CD4-positive, alpha-beta memory T cell (primary cell): ENCODE results near the gene THSD7B. TPM values are rescaled to one million over a fixed set of nuclear protein-coding genes. Genes with fewer than 3 reads are reported as not detected.

ENCODE experiments used
- CTCF ChIA-PET: fragments of 350-600 bp; sonication (Branson Sonifier 250); formaldehyde crosslinking; loops from one replicate; lab custom pipeline; 2021; ENCODE audit warnings: inconsistent platforms; ENCODE audit not compliant: partially characterized antibody; lab: Charles Lee
- POLR2A ChIA-PET: fragments of 350-600 bp; sonication (Branson Sonifier 250); formaldehyde crosslinking; loops from one replicate; lab custom pipeline; 2021; ENCODE audit not compliant: partially characterized antibody; lab: Charles Lee
- DNase-seq, 5 donors: peaks; one replicate each; pipeline versions ENCODE4 v3.0.0 to v3.0.0-alpha.2; 2020 to 2022; ENCODE audit warnings: mixed read lengths in 1 of 5
- H3K27ac ChIP-seq: one replicate; pipeline ENCODE4 v1.7.0; 2013; ENCODE audit warnings: low read depth, low read length
- H3K27me3 ChIP-seq: 2 replicates; pipeline ENCODE4 v1.7.0; 2013; ENCODE audit warnings: mild to moderate bottlenecking, low read length, moderate library complexity; ENCODE audit not compliant: insufficient read depth
- H3K36me3 ChIP-seq: 2 replicates; pipeline ENCODE4 v1.7.0; 2013; ENCODE audit warnings: mild to moderate bottlenecking, low read length, moderate library complexity; ENCODE audit not compliant: insufficient read depth
- H3K4me1 ChIP-seq: 2 replicates; pipeline ENCODE4 v1.7.0; 2013; ENCODE audit warnings: mild to moderate bottlenecking, low read length, moderate library complexity; ENCODE audit not compliant: insufficient read depth
- H3K4me3 ChIP-seq, 2 donors: one replicate each; pipeline ENCODE4 v1.7.0; 2013; ENCODE audit warnings: low read length in 2 of 2, mild to moderate bottlenecking in 1 of 2
- H3K9me3 ChIP-seq, 2 donors: one replicate each; pipeline ENCODE4 v1.7.0; 2013; ENCODE audit warnings: low read length in 2 of 2, control low read depth in 1 of 2; ENCODE audit not compliant: control insufficient read depth in 1 of 2
- H3K27ac Mint-ChIP-seq, 7 donors: one replicate each; pipeline ENCODE4 v1.8.0; 2020 to 2021; ENCODE audit warnings: mixed read lengths in 7 of 7, mild to moderate bottlenecking in 6 of 7, inconsistent platforms in 3 of 7, moderate library complexity in 3 of 7
- H3K27me3 Mint-ChIP-seq, 2 donors: one replicate each; pipeline ENCODE4 v1.8.0; 2020 to 2021; ENCODE audit warnings: mixed read lengths in 2 of 2
- H3K36me3 Mint-ChIP-seq, 2 donors: one replicate each; pipeline ENCODE4 v1.8.0; 2020 to 2021; ENCODE audit warnings: mixed read lengths in 2 of 2, inconsistent platforms in 1 of 2, mild to moderate bottlenecking in 1 of 2
- H3K4me1 Mint-ChIP-seq, 4 donors: one replicate each; pipeline ENCODE4 v1.8.0; 2020 to 2021; ENCODE audit warnings: mixed read lengths in 4 of 4, mild to moderate bottlenecking in 1 of 4
- H3K4me3 Mint-ChIP-seq, 8 donors: one replicate each; pipeline ENCODE4 v1.8.0; 2020 to 2021; ENCODE audit warnings: mixed read lengths in 8 of 8, mild to moderate bottlenecking in 7 of 8, moderate library complexity in 6 of 8, inconsistent platforms in 3 of 8
- H3K9me3 Mint-ChIP-seq, 8 donors: one replicate each; pipeline ENCODE4 v1.8.0; 2020 to 2021; ENCODE audit warnings: mixed read lengths in 8 of 8, mild to moderate bottlenecking in 5 of 8, inconsistent platforms in 3 of 8, moderate library complexity in 1 of 8
- intact Hi-C: fragments of 100-400 bp; cut with micrococcal nuclease; formaldehyde crosslinking; loops from one replicate; pipeline ENCODE4 v1.15.1; 2023
- polyA plus RNA-seq, 2 donors: library from polyadenylated mRNA; unstranded; fragments of 300-500 nt; fragmentation: Illumina TruSeq; gene quantifications; one replicate each; pipeline ENCODE4 v1.2.3, GENCODE V29; 2021
- total RNA-seq, 2 experiments: library from RNA; stranded (reverse); gene quantifications; one replicate each; pipeline ENCODE4 v1.2.3, GENCODE V29; 2021

The THSD7B gene
- total and polyA plus RNA-seq, 4 experiments from 2014 or later: not detected

DNA sequence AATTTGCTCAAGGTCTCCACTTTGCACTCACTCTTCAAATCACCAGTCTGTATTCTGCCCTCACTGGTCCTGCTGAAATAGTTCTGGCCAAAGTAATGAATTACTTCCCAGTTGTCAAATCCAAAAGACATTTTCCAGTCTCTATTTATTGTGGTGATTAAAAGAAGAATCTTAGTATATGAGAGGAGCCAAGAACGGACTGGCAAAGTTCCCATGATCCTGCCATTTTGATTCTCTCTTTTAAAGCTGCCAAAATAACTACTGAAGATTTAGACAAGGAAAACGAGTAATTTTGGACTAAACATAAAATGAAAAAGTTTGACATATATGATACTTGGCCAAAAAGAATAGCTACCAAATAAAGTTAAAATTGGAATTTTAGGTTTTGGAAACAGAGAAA, 12.0 kb downstream of the THSD7B start:
- H3K27ac Mint-ChIP-seq: no peak overlapping the region
- no peaks in the 10 kb centered on the region for H3K4me1 Mint-ChIP-seq
- intact Hi-C loops: no loop called here
- ChIA-PET CTCF (no interaction called here), POLR2A (no interaction called here)
- Histone ChIP-seq H3K4me3 (no peak overlapping the region), H3K36me3 (no peaks in the 10 kb centered on the region), H3K4me1 (no peaks in the 10 kb centered on the region), H3K9me3 (no peaks in the 10 kb centered on the region), H3K27ac (no peak overlapping the region), H3K27me3 (no peaks in the 10 kb centered on the region)
- H3K4me3 Mint-ChIP-seq: no peak overlapping the region
- H3K36me3 Mint-ChIP-seq: no peaks in the 10 kb centered on the region
- no peak for DNase-seq
- peaks cover 0 to 4% of the 10 kb centered on the region in 2 donors for H3K27me3 Mint-ChIP-seq
- H3K9me3 Mint-ChIP-seq: peaks cover 0 to 4% (median 0%) of the 10 kb centered on the region in 8 donors

DNA sequence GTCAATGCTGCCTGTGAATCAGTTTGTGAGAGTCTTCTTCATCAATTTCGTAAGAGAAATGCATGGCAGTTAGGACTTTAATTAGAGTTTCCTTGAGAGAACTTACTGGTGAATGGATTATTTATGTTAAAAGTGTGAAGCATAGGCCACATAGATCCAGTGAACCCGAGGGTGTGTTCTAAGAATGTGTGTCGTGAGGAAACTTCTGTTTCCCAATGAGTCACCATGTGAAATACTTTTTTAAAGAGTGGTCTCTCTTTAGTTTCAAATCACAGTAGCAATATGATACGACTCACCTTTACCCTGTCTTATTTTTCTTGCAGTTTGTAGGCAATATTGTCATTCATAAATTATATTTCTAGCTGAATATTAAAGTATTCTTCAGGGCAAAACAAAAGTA, 18.5 kb downstream of the THSD7B start:
- no peak overlapping the region for H3K27ac Mint-ChIP-seq
- Histone ChIP-seq H3K4me3 (no peak overlapping the region), H3K36me3 (no peaks in the 10 kb centered on the region), H3K9me3 (no peaks in the 10 kb centered on the region), H3K27me3 (no peaks in the 10 kb centered on the region), H3K27ac (no peak overlapping the region), H3K4me1 (no peaks in the 10 kb centered on the region)
- peaks cover 2% of the 10 kb centered on the region in 2 donors for H3K27me3 Mint-ChIP-seq
- no peaks in the 10 kb centered on the region for H3K4me1 Mint-ChIP-seq
- H3K9me3 Mint-ChIP-seq: peaks cover 0 to 6% (median 0%) of the 10 kb centered on the region in 8 donors
- no peak for DNase-seq
- POLR2A ChIA-PET: no interaction called here
- CTCF ChIA-PET: no interaction called here
- no peak overlapping the region for H3K4me3 Mint-ChIP-seq
- no peaks in the 10 kb centered on the region for H3K36me3 Mint-ChIP-seq
- intact Hi-C loops: no loop called here

DNA sequence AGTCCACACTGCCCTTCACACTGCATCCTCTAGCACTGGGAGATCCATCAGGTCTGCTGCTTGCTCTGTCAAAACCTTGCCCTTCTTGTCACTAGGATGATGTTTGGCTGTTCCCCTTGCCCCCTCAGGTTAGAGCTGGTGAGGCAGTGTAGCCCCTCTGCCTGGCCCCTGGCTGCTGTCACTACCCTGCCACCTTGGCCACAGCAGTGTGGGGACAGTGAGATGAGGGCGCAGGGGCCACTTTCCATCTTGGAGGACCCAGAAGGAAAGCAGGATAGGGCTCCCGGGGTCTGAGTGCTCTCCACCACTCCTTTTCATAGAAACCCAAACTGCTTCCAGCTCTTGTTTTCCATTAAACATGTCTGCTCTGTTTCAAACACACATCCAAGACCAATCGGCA, 19.9 kb downstream of the THSD7B start:
- H3K27ac ChIP-seq: no peak overlapping the region
- peaks cover 0 to 6% (median 0%) of the 10 kb centered on the region in 8 donors for H3K9me3 Mint-ChIP-seq
- peaks cover 2% of the 10 kb centered on the region in 2 donors for H3K27me3 Mint-ChIP-seq
- DNase-seq: no peak
- CTCF ChIA-PET: no interaction called here
- no peaks in the 10 kb centered on the region for H3K27me3 ChIP-seq
- no peaks in the 10 kb centered on the region for H3K4me1 Mint-ChIP-seq
- intact Hi-C loops: no loop called here
- no peaks in the 10 kb centered on the region for H3K36me3 ChIP-seq
- H3K4me1 ChIP-seq: no peaks in the 10 kb centered on the region
- no peaks in the 10 kb centered on the region for H3K9me3 ChIP-seq
- H3K36me3 Mint-ChIP-seq: no peaks in the 10 kb centered on the region
- no peak overlapping the region for H3K27ac Mint-ChIP-seq
- H3K4me3 ChIP-seq: no peak overlapping the region
- no peak overlapping the region for H3K4me3 Mint-ChIP-seq
- POLR2A ChIA-PET: no interaction called here

DNA sequence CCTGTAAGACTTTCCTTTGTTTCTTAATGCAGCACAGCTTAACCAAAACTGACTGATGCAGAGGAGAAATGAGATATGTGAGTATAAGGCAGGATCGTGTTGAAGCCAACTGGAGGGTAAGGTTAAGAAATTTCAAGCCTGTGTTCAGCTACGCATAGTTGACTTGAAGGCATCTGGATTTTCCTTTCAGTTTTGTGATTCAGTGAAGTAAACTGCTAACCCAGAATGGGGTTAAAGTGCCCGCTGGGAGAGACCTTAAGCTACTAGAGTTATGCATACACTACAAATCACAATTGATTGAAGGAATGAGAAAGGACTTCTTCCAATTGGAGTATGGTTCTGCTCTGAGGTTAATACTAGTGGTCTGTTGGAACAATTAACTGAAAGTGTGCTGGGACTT, 22.6 kb downstream of the THSD7B start:
- ChIA-PET CTCF (no interaction called here), POLR2A (no interaction called here)
- no peaks in the 10 kb centered on the region for H3K36me3 Mint-ChIP-seq
- no peak overlapping the region for H3K27ac ChIP-seq
- H3K4me3 ChIP-seq: no peak overlapping the region
- no peaks in the 10 kb centered on the region for H3K4me1 Mint-ChIP-seq
- no peaks in the 10 kb centered on the region for H3K4me1 ChIP-seq
- peaks cover 0 to 6% (median 0%) of the 10 kb centered on the region in 8 donors for H3K9me3 Mint-ChIP-seq
- H3K4me3 Mint-ChIP-seq: no peak overlapping the region
- H3K36me3 ChIP-seq: no peaks in the 10 kb centered on the region
- H3K27me3 ChIP-seq: no peaks in the 10 kb centered on the region
- peaks cover 0 to 4% of the 10 kb centered on the region in 2 donors for H3K27me3 Mint-ChIP-seq
- no peak for DNase-seq
- no peak overlapping the region for H3K27ac Mint-ChIP-seq
- intact Hi-C loops: no loop called here
- H3K9me3 ChIP-seq: no peaks in the 10 kb centered on the region

DNA sequence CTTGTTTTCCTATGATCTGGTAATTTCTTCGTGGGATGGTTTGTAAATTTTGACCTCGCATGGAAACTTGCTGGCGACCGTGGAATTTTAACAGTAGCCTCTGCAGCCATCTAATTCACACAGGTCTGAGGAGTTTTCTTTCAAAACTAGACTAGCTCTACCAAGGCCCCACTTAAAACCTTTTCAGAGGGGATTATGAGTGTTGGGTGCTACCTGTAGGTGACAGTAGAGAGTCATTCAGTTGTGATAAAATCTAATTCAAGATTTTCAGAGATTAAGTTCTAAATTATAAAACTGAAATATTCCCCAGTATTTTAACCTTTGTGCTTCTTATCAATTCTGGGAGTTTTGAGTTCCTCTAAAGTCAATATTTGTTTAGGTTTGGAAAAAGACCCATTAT, 31.0 kb downstream of the THSD7B start:
- H3K4me1 Mint-ChIP-seq: no peaks in the 10 kb centered on the region
- Histone ChIP-seq H3K4me1 (no peaks in the 10 kb centered on the region), H3K27me3 (no peaks in the 10 kb centered on the region), H3K36me3 (no peaks in the 10 kb centered on the region), H3K9me3 (no peaks in the 10 kb centered on the region), H3K27ac (no peak overlapping the region), H3K4me3 (no peak overlapping the region)
- no peaks in the 10 kb centered on the region for H3K36me3 Mint-ChIP-seq
- H3K9me3 Mint-ChIP-seq: peaks cover 0 to 3% (median 0%) of the 10 kb centered on the region in 8 donors
- H3K4me3 Mint-ChIP-seq: no peak overlapping the region
- DNase-seq: no peak
- POLR2A ChIA-PET: no interaction called here
- intact Hi-C loops: no loop called here
- H3K27ac Mint-ChIP-seq: no peak overlapping the region
- H3K27me3 Mint-ChIP-seq: peaks cover 3 to 12% of the 10 kb centered on the region in 2 donors
- CTCF ChIA-PET: no interaction called here

DNA sequence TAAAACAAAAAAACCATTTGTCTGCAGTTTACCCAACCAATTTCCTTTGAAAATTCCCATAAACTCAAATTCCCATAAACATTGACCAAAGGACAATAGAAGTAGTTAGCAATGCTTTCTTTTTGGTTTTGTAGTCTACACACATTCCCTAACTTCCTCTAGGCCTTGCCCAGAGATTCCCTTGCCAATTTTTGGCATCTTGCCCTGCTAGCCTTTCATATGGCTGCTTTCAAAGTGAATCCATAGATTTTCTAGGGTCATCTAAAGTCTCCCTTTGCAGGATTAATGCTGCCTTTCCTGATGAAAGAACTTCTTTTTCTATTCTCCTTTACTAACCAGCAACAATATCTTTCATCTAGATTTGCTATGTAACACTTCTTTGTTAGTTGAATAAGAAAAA, 33.4 kb downstream of the THSD7B start:
- no peaks in the 10 kb centered on the region for H3K27me3 ChIP-seq
- no peaks in the 10 kb centered on the region for H3K4me1 Mint-ChIP-seq
- H3K27ac Mint-ChIP-seq: no peak overlapping the region
- no peak for DNase-seq
- CTCF ChIA-PET: no interaction called here
- H3K36me3 Mint-ChIP-seq: no peaks in the 10 kb centered on the region
- no peak overlapping the region for H3K4me3 Mint-ChIP-seq
- H3K4me1 ChIP-seq: no peaks in the 10 kb centered on the region
- POLR2A ChIA-PET: no interaction called here
- H3K9me3 Mint-ChIP-seq: no peaks in the 10 kb centered on the region
- no peak overlapping the region for H3K4me3 ChIP-seq
- intact Hi-C loops: no loop called here
- no peak overlapping the region for H3K27ac ChIP-seq
- H3K36me3 ChIP-seq: no peaks in the 10 kb centered on the region
- H3K9me3 ChIP-seq: no peaks in the 10 kb centered on the region
- H3K27me3 Mint-ChIP-seq: peaks cover 1 to 12% of the 10 kb centered on the region in 2 donors

DNA sequence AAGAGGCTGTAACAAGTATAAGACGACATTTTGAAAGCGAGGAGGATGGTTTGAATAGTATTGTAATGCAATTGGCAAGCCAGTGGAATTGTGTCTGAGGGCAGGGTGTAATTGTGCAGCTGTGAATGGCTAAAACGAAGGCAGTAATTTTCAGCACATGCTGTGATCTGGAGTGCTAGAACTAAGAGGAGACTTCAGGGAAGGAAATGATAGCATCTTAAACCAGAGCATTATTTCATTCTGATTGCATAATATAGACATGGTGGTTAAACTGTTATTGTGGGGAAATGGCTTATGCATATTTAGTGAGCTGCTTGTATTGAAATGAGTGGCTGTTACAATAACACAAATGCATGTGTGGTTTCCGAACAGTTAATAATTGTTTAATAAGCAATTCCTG, 36.3 kb downstream of the THSD7B start:
- intact Hi-C loops: no loop called here
- H3K27ac Mint-ChIP-seq: no peak overlapping the region

DNA sequence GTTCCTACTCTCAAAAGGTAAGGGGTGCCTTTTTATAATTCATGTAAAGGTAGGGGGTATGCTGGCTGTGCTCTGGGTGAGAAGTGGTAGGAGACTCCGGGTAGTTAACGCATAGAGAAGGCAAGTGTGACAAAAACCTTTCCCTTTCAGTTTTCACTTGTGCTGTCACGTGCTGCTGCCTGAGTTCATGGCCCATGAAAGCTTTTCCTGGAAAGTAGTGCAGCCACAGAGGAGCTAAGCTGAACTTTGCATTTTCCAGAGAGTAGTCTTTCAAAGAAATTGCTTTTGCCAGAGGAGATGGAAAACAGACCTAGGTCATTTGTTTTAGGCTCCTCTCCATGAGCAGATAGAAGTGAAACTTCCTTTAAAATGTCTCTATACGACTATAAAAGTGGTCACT, 44.7 kb downstream of the THSD7B start:
- Mint-ChIP-seq H3K27ac (no peak overlapping the region), H3K36me3 (no peaks in the 10 kb centered on the region), H3K9me3 (peaks cover 0 to 5% (median 1%) of the 10 kb centered on the region in 8 donors), H3K4me3 (no peak overlapping the region), H3K27me3 (no peaks in the 10 kb centered on the region), H3K4me1 (no peaks in the 10 kb centered on the region)
- intact Hi-C loops: no loop called here
- Histone ChIP-seq H3K27me3 (no peaks in the 10 kb centered on the region), H3K4me3 (no peak overlapping the region), H3K36me3 (no peaks in the 10 kb centered on the region), H3K4me1 (no peaks in the 10 kb centered on the region), H3K9me3 (no peaks in the 10 kb centered on the region), H3K27ac (no peak overlapping the region)
- CTCF ChIA-PET: no interaction called here
- POLR2A ChIA-PET: no interaction called here
- no peak for DNase-seq

More for the DNA sequence above, 36.3 kb downstream of the THSD7B start:
- H3K36me3 ChIP-seq: no peaks in the 10 kb centered on the region
- no peaks in the 10 kb centered on the region for H3K4me1 ChIP-seq
- Mint-ChIP-seq H3K27me3 (peaks cover 0 to 9% of the 10 kb centered on the region in 2 donors), H3K36me3 (no peaks in the 10 kb centered on the region), H3K9me3 (peaks cover 0 to 3% (median under 1%) of the 10 kb centered on the region in 8 donors), H3K4me3 (no peak overlapping the region), H3K4me1 (no peaks in the 10 kb centered on the region)
- CTCF ChIA-PET: interaction anchor here (0.7 kb wide), 1 partner anchor 66 kb away, joined by 3 read pairs; no protein-coding TSS in a partner anchor
- DNase-seq: no peak
- POLR2A ChIA-PET: no interaction called here
- H3K27me3 ChIP-seq: no peaks in the 10 kb centered on the region
- H3K27ac ChIP-seq: no peak overlapping the region
- no peaks in the 10 kb centered on the region for H3K9me3 ChIP-seq
- no peak overlapping the region for H3K4me3 ChIP-seq
